K562 (cell line): ENCODE measurements around the gene ZNF778. TPM values are rescaled to one million over a fixed set of nuclear protein-coding genes. Genes with fewer than 3 reads are reported as not detected.
A peak's percentile ranks its signal among the peaks of the same experiment; 100 is the strongest.

Experiments used
- ELF4 ChIP-seq: fragments of 450-650 bp; formaldehyde crosslinking; IDR thresholded peaks from 2 replicates; pipeline ENCODE4 v1.4.0; 2022; ENCODE audit warnings: missing genetic modification characterization
- ETV6 ChIP-seq, 3 experiments: fragments of 150-350 bp in 1 of 3; sonication (generic) in 1 of 3; formaldehyde crosslinking in 1 of 3; IDR thresholded peaks; 2 replicates each; pipeline versions ENCODE4 v1.6.1 to v1.8.0; 2014 to 2022; ENCODE audit warnings: borderline replicate concordance in 2 of 3, low read depth in 2 of 3, antibody characterized with exemption in 1 of 3, low read length in 1 of 3, mild to moderate bottlenecking in 1 of 3, missing genetic modification reagents in 1 of 3
- L3MBTL2 ChIP-seq: fragments of 450-650 bp; IDR thresholded peaks from 2 replicates; pipeline ENCODE4 v1.6.1; 2016; ENCODE audit warnings: mild to moderate bottlenecking, moderate library complexity
- PURB ChIP-seq: sonication (generic); formaldehyde crosslinking; IDR thresholded peaks from 2 replicates; pipeline ENCODE4 v1.9.0; 2021; ENCODE audit warnings: low read depth, mild to moderate bottlenecking, missing genetic modification reagents
- SIX5 ChIP-seq, 2 experiments: IDR thresholded peaks; 2 replicates each; pipeline ENCODE4 v1.6.1; 2011; ENCODE audit warnings: low read length in 2 of 2, borderline replicate concordance in 1 of 2, low read depth in 1 of 2, mild to moderate bottlenecking in 1 of 2, moderate library complexity in 1 of 2; ENCODE audit not compliant: insufficient read depth in 1 of 2
- SREBF1 ChIP-seq: fragments of 150-350 bp; IDR thresholded peaks from 2 replicates; pipeline ENCODE4 v1.6.1; 2014; ENCODE audit warnings: antibody characterized with exemption, low read depth, low read length, borderline replicate concordance
- STAT5A ChIP-seq: IDR thresholded peaks from 2 replicates; pipeline ENCODE4 v1.6.1; 2012; ENCODE audit warnings: low read length, inconsistent platforms, borderline replicate concordance
- TBL1XR1 ChIP-seq, 2 experiments: IDR thresholded peaks; 2 replicates each; pipeline ENCODE4 v1.6.1; 2012; ENCODE audit warnings: improper control_type of control experiment in 2 of 2, low read length in 2 of 2, mild to moderate bottlenecking in 1 of 2
- ZKSCAN1 ChIP-seq: fragments of 150-350 bp; IDR thresholded peaks from 2 replicates; pipeline ENCODE4 v1.6.1; 2016; ENCODE audit warnings: low read depth, low read length
- ZNF124 ChIP-seq: sonication (generic); formaldehyde crosslinking; IDR thresholded peaks from 2 replicates; pipeline ENCODE4 v1.8.1; 2022; ENCODE audit warnings: missing genetic modification reagents
- ZNF589 ChIP-seq: fragments of 200-800 bp; sonication (Bioruptor generic); IDR thresholded peaks from 2 replicates; pipeline ENCODE4 v1.6.1; 2016; ENCODE audit warnings: low read depth, missing genetic modification characterization, missing compliant biosample characterization
- ZNF77 ChIP-seq: fragments of 250-450 bp; sonication (Bioruptor Pico); IDR thresholded peaks from 2 replicates; pipeline ENCODE4 v1.5.0; 2020
- polyA plus RNA-seq, 8 experiments: library from polyadenylated mRNA; depleted of rRNA in 4 of 8; stranded (reverse) in 5 of 8; unstranded in 3 of 8; fragments of >200 nt; fragmentation: Nextera tagmentation in 2 of 8; fragmentation: Illumina TruSeq in 1 of 8; extraction: Ambion mirVana in 2 of 8; extraction: Trizol in 1 of 8; gene quantifications; 2 replicates each; pipeline versions ENCODE4 v1.2.1 to v1.2.3, GENCODE V29; 2011 to 2014; ENCODE audit warnings: inconsistent platforms in 1 of 8, missing spikeins in 1 of 8
- total RNA-seq, 7 experiments: library from RNA; depleted of rRNA in 6 of 7; stranded (reverse); fragments of >200 nt in 6 of 7; fragmentation: Illumina TruSeq in 2 of 7; extraction: Trizol in 2 of 7; gene quantifications; 2 replicates each; pipeline versions ENCODE4 v1.2.1 to v1.2.3, GENCODE V29; 2011 to 2021; ENCODE audit warnings: low replicate concordance in 1 of 7
- TF ChIP-seq, protein P1 (sequence below): fragments of 250-450 bp; sonication (Bioruptor Pico); IDR thresholded peaks from 2 replicates; pipeline ENCODE4 v1.8.0; 2021; ENCODE audit warnings: mild to moderate bottlenecking, moderate library complexity
- TF ChIP-seq, protein P2 (sequence below): fragments of 150-350 bp; IDR thresholded peaks from 2 replicates; pipeline ENCODE4 v1.6.1; 2014; ENCODE audit warnings: low read depth, mild to moderate bottlenecking, low read length, borderline replicate concordance
- TF ChIP-seq, protein P3 (sequence below): fragments of 250-450 bp; sonication (Bioruptor Pico); IDR thresholded peaks from 2 replicates; pipeline ENCODE4 v1.4.0; 2020; ENCODE audit warnings: mild to moderate bottlenecking, moderate library complexity
- TF ChIP-seq, protein P4 (sequence below): sonication (generic); formaldehyde crosslinking; IDR thresholded peaks from 2 replicates; pipeline ENCODE4 v1.9.0; 2022; ENCODE audit warnings: mild to moderate bottlenecking, missing genetic modification reagents

Gene ZNF778
- total and polyA plus RNA-seq, 9 of the 15 experiments (the other 6 are each of a cell fraction or from before 2014, with no cell fraction given): 0.70 to 60.6 (median 7.5) TPM

DNA sequence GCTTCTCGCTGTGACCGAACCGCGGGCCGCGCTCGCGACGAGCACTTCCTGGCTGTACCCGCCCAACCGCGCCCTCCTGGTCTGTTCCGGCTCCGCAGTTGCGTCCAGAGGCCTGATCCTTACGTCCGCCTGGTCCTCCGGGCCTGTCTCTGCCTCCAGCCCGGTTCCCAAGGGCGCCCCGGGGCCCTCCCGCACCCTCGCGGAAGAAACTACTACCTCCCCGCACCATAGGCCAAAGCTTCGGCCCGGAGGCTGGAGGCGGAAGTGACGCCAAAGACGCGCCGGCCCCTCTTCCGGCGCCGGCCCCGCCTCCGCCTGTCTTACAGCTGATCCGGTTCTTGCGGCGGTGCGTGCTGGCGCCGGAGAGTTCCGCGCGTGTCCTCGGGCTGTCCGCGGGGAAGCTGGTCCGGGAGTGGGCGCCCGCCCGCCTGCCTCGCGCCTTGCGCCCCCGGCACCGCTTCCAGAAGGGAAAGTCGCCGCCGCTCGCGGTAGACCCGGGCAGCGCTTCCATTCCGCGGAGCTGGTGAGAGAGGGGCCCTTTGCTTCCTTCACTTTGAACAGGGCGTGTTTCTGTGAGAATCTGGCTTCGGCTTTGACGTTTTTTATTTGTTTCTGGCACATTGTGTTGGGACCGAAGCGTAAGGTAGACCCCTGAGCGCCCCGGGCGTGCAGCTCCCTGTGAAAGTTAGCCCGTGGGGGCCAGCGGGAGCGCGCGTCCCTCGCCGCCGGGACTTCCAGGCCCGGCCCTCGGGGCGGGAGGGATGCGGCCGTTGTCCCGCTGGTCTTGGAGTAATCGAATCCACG lies at the start of gene ZNF778 (continued):
- TF ChIP-seq, protein P1, sequence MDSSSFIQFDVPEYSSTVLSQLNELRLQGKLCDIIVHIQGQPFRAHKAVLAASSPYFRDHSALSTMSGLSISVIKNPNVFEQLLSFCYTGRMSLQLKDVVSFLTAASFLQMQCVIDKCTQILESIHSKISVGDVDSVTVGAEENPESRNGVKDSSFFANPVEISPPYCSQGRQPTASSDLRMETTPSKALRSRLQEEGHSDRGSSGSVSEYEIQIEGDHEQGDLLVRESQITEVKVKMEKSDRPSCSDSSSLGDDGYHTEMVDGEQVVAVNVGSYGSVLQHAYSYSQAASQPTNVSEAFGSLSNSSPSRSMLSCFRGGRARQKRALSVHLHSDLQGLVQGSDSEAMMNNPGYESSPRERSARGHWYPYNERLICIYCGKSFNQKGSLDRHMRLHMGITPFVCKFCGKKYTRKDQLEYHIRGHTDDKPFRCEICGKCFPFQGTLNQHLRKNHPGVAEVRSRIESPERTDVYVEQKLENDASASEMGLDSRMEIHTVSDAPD (CRISPR knock-in tag): no peak
- TF ChIP-seq ZNF77 (CRISPR knock-in tag) (no peak), ZNF589 (CRISPR knock-in tag) (no peak), L3MBTL2 (peak; percentile 76), ETV6 (IDR thresholded peaks at IDR 0.05; ENCODE audit: borderline replicate concordance in 1 of 2, low read depth in 2 of 2, low read length in 1 of 2) (0 out of 4 replicates have a peak, but pooled peaks of 1 of the 2 experiments have one; percentile 31), ETV6 (CRISPR knock-in tag; IDR thresholded peaks at IDR 0.05; ENCODE audit: borderline replicate concordance) (no peak), ELF4 (no peak), SREBF1 (no peak), PURB (CRISPR knock-in tag) (no peak), TBL1XR1 (IDR thresholded peaks at IDR 0.05; ENCODE audit: low read length in 2 of 2) (peak in 1 of 2 experiments; percentile 55; a peak in 1 of 4 replicates), ZKSCAN1 (no peak), STAT5A (no peak), ZNF124 (CRISPR knock-in tag) (no peak), SIX5 (IDR thresholded peaks at IDR 0.05; ENCODE audit: borderline replicate concordance in 1 of 2, insufficient read depth in 1 of 2, low read depth in 1 of 2, low read length in 2 of 2) (no peak; a peak in 1 of 4 replicates)
- TF ChIP-seq, protein P2, sequence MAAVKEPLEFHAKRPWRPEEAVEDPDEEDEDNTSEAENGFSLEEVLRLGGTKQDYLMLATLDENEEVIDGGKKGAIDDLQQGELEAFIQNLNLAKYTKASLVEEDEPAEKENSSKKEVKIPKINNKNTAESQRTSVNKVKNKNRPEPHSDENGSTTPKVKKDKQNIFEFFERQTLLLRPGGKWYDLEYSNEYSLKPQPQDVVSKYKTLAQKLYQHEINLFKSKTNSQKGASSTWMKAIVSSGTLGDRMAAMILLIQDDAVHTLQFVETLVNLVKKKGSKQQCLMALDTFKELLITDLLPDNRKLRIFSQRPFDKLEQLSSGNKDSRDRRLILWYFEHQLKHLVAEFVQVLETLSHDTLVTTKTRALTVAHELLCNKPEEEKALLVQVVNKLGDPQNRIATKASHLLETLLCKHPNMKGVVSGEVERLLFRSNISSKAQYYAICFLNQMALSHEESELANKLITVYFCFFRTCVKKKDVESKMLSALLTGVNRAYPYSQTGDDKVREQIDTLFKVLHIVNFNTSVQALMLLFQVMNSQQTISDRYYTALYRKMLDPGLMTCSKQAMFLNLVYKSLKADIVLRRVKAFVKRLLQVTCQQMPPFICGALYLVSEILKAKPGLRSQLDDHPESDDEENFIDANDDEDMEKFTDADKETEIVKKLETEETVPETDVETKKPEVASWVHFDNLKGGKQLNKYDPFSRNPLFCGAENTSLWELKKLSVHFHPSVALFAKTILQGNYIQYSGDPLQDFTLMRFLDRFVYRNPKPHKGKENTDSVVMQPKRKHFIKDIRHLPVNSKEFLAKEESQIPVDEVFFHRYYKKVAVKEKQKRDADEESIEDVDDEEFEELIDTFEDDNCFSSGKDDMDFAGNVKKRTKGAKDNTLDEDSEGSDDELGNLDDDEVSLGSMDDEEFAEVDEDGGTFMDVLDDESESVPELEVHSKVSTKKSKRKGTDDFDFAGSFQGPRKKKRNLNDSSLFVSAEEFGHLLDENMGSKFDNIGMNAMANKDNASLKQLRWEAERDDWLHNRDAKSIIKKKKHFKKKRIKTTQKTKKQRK: no peak
- TF ChIP-seq, protein P3, sequence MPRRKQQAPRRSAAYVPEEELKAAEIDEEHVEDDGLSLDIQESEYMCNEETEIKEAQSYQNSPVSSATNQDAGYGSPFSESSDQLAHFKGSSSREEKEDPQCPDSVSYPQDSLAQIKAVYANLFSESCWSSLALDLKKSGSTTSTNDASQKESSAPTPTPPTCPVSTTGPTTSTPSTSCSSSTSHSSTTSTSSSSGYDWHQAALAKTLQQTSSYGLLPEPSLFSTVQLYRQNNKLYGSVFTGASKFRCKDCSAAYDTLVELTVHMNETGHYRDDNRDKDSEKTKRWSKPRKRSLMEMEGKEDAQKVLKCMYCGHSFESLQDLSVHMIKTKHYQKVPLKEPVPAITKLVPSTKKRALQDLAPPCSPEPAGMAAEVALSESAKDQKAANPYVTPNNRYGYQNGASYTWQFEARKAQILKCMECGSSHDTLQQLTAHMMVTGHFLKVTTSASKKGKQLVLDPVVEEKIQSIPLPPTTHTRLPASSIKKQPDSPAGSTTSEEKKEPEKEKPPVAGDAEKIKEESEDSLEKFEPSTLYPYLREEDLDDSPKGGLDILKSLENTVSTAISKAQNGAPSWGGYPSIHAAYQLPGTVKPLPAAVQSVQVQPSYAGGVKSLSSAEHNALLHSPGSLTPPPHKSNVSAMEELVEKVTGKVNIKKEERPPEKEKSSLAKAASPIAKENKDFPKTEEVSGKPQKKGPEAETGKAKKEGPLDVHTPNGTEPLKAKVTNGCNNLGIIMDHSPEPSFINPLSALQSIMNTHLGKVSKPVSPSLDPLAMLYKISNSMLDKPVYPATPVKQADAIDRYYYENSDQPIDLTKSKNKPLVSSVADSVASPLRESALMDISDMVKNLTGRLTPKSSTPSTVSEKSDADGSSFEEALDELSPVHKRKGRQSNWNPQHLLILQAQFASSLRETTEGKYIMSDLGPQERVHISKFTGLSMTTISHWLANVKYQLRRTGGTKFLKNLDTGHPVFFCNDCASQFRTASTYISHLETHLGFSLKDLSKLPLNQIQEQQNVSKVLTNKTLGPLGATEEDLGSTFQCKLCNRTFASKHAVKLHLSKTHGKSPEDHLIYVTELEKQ (CRISPR knock-in tag): no peak
- TF ChIP-seq, protein P4, sequence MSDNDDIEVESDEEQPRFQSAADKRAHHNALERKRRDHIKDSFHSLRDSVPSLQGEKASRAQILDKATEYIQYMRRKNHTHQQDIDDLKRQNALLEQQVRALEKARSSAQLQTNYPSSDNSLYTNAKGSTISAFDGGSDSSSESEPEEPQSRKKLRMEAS: peak; percentile 76
